Measurements from ENCODE around the gene NCDN.
A peak's percentile ranks its signal among the peaks of the same experiment; 100 is the strongest.

Gene NCDN
- 47.6 to 59.9 reads per million in 2 experiments for total RNA-seq

- peak; percentile 93 for DNase-seq (ENCODE audit: low read depth)
Observed at GRCh38 chr1:35557611-35558373, at the start of gene NCDN. NCDN (plus strand) TSS chr1:35557799; CDS start chr1:35558191, 392 bp downstream.

GRCh38 chr1:35507947-35508346 lies 49.7 kb upstream of the NCDN start:
- no peak for DNase-seq (ENCODE audit: low read depth)

- DNase-seq (ENCODE audit: low read depth) = no peak
Observed at GRCh38 chr1:35509558-35509957, 48.0 kb upstream of the NCDN start.

- no peak for DNase-seq (ENCODE audit: low read depth)
Observed at GRCh38 chr1:35511305-35511704, 46.3 kb upstream of the NCDN start.

- no peak for DNase-seq (ENCODE audit: low read depth)
Observed at GRCh38 chr1:35518183-35518582, 39.4 kb upstream of the NCDN start.

GRCh38 chr1:35519432-35519831 lies 38.2 kb upstream of the NCDN start:
- DNase-seq (ENCODE audit: low read depth) = no peak

- DNase-seq (ENCODE audit: low read depth) = no peak
Observed at GRCh38 chr1:35524106-35524505, 33.5 kb upstream of the NCDN start.

GRCh38 chr1:35530168-35530567 lies 27.4 kb upstream of the NCDN start:
- DNase-seq (ENCODE audit: low read depth) = no peak

GRCh38 chr1:35530946-35531345 lies 26.7 kb upstream of the NCDN start:
- DNase-seq (ENCODE audit: low read depth) = no peak

GRCh38 chr1:35531368-35531767 lies 26.2 kb upstream of the NCDN start:
- no peak for DNase-seq (ENCODE audit: low read depth)

- DNase-seq (ENCODE audit: low read depth) = no peak
Observed at GRCh38 chr1:35532497-35533223, 24.9 kb upstream of the NCDN start.

- no peak for DNase-seq (ENCODE audit: low read depth)
Observed at GRCh38 chr1:35533586-35533985, 24.0 kb upstream of the NCDN start.

- no peak for DNase-seq (ENCODE audit: low read depth)
Observed at GRCh38 chr1:35535243-35535642, 22.4 kb upstream of the NCDN start.

- DNase-seq (ENCODE audit: low read depth) = no peak
Observed at GRCh38 chr1:35536556-35537162, 20.9 kb upstream of the NCDN start.

GRCh38 chr1:35537806-35538205 lies 19.8 kb upstream of the NCDN start:
- no peak for DNase-seq (ENCODE audit: low read depth)

- DNase-seq (ENCODE audit: low read depth) = no peak
Observed at GRCh38 chr1:35539073-35539823, 18.4 kb upstream of the NCDN start.

- no peak for DNase-seq (ENCODE audit: low read depth)
Observed at GRCh38 chr1:35539824-35540261, 17.8 kb upstream of the NCDN start.

GRCh38 chr1:35544976-35545375 lies 12.6 kb upstream of the NCDN start:
- DNase-seq (ENCODE audit: low read depth) = peak; percentile 39

GRCh38 chr1:35546614-35547013 lies 11.0 kb upstream of the NCDN start:
- DNase-seq (ENCODE audit: low read depth) = no peak

GRCh38 chr1:35553851-35554250 lies 3.7 kb upstream of the NCDN start:
- DNase-seq (ENCODE audit: low read depth) = no peak

GRCh38 chr1:35554266-35555211 lies 3.1 kb upstream of the NCDN start:
- no peak for DNase-seq (ENCODE audit: low read depth)

All from T follicular helper cell (primary cell).